ENCODE measurements around the gene RAPGEF3. TPM values are rescaled to one million over a fixed set of nuclear protein-coding genes. Genes with fewer than 3 reads are reported as not detected.
A peak's percentile ranks its signal among the peaks of the same experiment; 100 is the strongest.

The RAPGEF3 gene
- polyA plus RNA-seq, 2 donors, result 23.2 to 75.2 TPM

- Histone ChIP-seq H3K4me3 (ENCODE audit: low read depth in 1 of 2, low read length in 2 of 2) (no peak overlapping the region), H3K27ac (ENCODE audit: low read depth in 2 of 2, low read length in 1 of 2) (no peak overlapping the region), H3K27me3 (ENCODE audit: control insufficient read depth in 1 of 2, insufficient read depth in 2 of 2, low read length in 2 of 2) (no peaks in the 10 kb centered on the region), H3K36me3 (ENCODE audit: control insufficient read depth in 2 of 2, insufficient read depth in 2 of 2, low read length in 1 of 2) (no peaks in the 10 kb centered on the region), H3K4me1 (ENCODE audit: control insufficient read depth in 2 of 2, insufficient read depth in 2 of 2, low read length in 1 of 2) (peaks cover 8 to 21% of the 10 kb centered on the region in 2 donors), H3K9me3 (ENCODE audit: control insufficient read depth in 2 of 2, insufficient read depth in 1 of 2, low read depth in 1 of 2, low read length in 1 of 2) (no peaks in the 10 kb centered on the region)
- 76 to 81% methylated on average over 13 of the region's 13 CpGs for WGBS, 2 donors
These were observed 13.5 kb upstream of the RAPGEF3 start for GRCh38 chr12:47772094-47772660.

DNA sequence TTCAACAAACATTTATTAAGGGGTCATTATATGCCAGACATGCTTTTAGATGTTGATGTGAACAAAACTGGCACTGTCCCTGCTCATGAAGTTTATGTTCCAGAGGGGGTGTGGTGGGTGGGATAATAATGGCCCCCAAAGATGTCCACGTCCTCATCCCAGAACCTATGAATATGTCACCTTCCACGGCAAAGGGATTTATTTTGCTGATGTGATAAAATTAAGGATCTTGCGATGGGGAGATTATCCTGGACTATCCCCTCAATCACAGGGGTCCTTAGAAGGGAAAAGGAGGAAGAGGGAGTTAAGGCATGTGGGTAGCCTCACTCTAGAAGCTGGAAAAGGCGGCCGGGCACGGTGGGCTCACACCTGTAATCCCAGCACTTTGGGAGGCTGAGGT is 12.6 kb upstream of the RAPGEF3 start:
- Histone ChIP-seq H3K27me3 (ENCODE audit: control insufficient read depth in 1 of 2, insufficient read depth in 2 of 2, low read length in 2 of 2) (no peaks in the 10 kb centered on the region), H3K4me3 (ENCODE audit: low read depth in 1 of 2, low read length in 2 of 2) (no peak overlapping the region), H3K36me3 (ENCODE audit: control insufficient read depth in 2 of 2, insufficient read depth in 2 of 2, low read length in 1 of 2) (no peaks in the 10 kb centered on the region), H3K27ac (ENCODE audit: low read depth in 2 of 2, low read length in 1 of 2) (no peak overlapping the region), H3K4me1 (ENCODE audit: control insufficient read depth in 2 of 2, insufficient read depth in 2 of 2, low read length in 1 of 2) (peaks cover 6 to 16% of the 10 kb centered on the region in 2 donors), H3K9me3 (ENCODE audit: control insufficient read depth in 2 of 2, insufficient read depth in 1 of 2, low read depth in 1 of 2, low read length in 1 of 2) (no peaks in the 10 kb centered on the region)
- 90 to 91% methylated on average over 6 of the region's 6 CpGs for WGBS, 2 donors

DNA sequence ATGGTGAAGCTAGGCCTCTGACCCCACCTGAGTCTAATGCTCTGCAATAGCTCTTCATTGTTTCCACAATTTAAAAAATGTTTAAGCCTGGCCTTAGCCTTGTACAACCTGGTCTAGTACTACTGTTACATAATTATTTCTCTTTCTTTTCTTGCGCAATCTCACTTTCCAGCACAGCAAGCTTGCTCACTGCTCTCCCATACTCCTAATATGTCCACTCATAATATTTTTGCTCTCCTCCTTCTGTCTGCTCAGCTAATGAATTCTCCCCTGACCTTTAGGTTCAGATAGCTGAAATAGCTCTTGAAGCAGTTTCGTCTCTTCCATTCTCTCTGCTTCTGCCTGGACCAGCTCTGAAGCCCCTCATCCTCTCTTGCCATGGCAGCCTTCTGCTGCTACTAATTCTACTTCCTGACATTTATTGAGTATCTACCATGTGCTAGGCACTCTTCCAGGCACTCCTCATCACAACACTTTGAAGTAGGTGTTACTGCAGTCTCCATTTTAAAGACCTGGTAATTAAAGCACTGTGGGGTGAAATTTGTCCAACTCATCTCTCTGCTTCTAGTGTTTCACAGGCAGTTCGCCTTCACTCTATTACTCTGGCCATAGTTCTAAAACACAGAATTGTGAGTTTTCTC is 11.5 kb upstream of the RAPGEF3 start:
- no peaks in the 10 kb centered on the region for H3K27me3 ChIP-seq (ENCODE audit: control insufficient read depth in 1 of 2, insufficient read depth in 2 of 2, low read length in 2 of 2)
- H3K4me1 ChIP-seq (ENCODE audit: control insufficient read depth in 2 of 2, insufficient read depth in 2 of 2, low read length in 1 of 2), result peaks cover 2 to 8% of the 10 kb centered on the region in 2 donors
- 83 to 84% methylated on average over 3 of the region's 3 CpGs for WGBS, 2 donors

GRCh38 chr12:47769234-47770085 is 10.8 kb upstream of the RAPGEF3 start:
- WGBS, 2 donors, result 75 to 91% methylated on average over 4 of the region's 4 CpGs
- Histone ChIP-seq H3K4me1 (ENCODE audit: control insufficient read depth in 2 of 2, insufficient read depth in 2 of 2, low read length in 1 of 2) (peaks cover 0 to under 1% of the 10 kb centered on the region in 2 donors), H3K27me3 (ENCODE audit: control insufficient read depth in 1 of 2, insufficient read depth in 2 of 2, low read length in 2 of 2) (no peaks in the 10 kb centered on the region), H3K9me3 (ENCODE audit: control insufficient read depth in 2 of 2, insufficient read depth in 1 of 2, low read depth in 1 of 2, low read length in 1 of 2) (no peaks in the 10 kb centered on the region), H3K4me3 (ENCODE audit: low read depth in 1 of 2, low read length in 2 of 2) (no peak overlapping the region), H3K27ac (ENCODE audit: low read depth in 2 of 2, low read length in 1 of 2) (no peak overlapping the region), H3K36me3 (ENCODE audit: control insufficient read depth in 2 of 2, insufficient read depth in 2 of 2, low read length in 1 of 2) (no peaks in the 10 kb centered on the region)

More for the DNA sequence above, 11.5 kb upstream of the RAPGEF3 start:
- Histone ChIP-seq H3K27ac (ENCODE audit: low read depth in 2 of 2, low read length in 1 of 2) (peak overlapping the region in 1 of 2 donors; percentile 61), H3K4me3 (ENCODE audit: low read depth in 1 of 2, low read length in 2 of 2) (no peak overlapping the region), H3K9me3 (ENCODE audit: control insufficient read depth in 2 of 2, insufficient read depth in 1 of 2, low read depth in 1 of 2, low read length in 1 of 2) (no peaks in the 10 kb centered on the region), H3K36me3 (ENCODE audit: control insufficient read depth in 2 of 2, insufficient read depth in 2 of 2, low read length in 1 of 2) (no peaks in the 10 kb centered on the region)

DNA sequence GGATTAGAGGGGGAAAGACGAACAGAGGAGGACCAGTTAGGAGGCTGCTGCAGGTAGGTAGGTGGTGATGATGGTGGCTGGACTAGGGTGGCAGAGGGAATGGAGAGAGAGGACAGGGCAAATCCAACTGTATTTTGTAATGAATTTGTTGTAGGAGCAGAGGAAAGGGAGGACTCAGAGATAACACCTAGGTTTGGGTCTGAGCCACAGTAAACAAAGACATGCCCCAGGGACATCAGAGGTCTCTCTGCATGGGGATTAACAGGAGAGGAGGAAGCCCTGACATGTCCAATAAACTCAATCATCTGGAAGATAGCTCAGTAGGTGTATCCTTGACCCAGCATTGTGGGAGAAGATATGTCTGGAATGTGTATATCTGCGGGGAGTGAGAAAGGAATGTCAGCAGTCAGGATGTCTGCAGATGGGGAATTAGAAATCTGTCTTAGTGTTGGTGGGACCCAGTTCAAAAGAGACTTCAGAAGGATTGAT is 9.7 kb upstream of the RAPGEF3 start:
- 34 to 42% methylated on average over 2 of the region's 2 CpGs for WGBS, 2 donors
- Histone ChIP-seq H3K4me1 (ENCODE audit: control insufficient read depth in 2 of 2, insufficient read depth in 2 of 2, low read length in 1 of 2) (peaks cover 0 to 7% of the 10 kb centered on the region in 2 donors), H3K36me3 (ENCODE audit: control insufficient read depth in 2 of 2, insufficient read depth in 2 of 2, low read length in 1 of 2) (no peaks in the 10 kb centered on the region), H3K9me3 (ENCODE audit: control insufficient read depth in 2 of 2, insufficient read depth in 1 of 2, low read depth in 1 of 2, low read length in 1 of 2) (no peaks in the 10 kb centered on the region), H3K27ac (ENCODE audit: low read depth in 2 of 2, low read length in 1 of 2) (no peak overlapping the region), H3K4me3 (ENCODE audit: low read depth in 1 of 2, low read length in 2 of 2) (no peak overlapping the region), H3K27me3 (ENCODE audit: control insufficient read depth in 1 of 2, insufficient read depth in 2 of 2, low read length in 2 of 2) (no peaks in the 10 kb centered on the region)

- Histone ChIP-seq H3K36me3 (ENCODE audit: control insufficient read depth in 2 of 2, insufficient read depth in 2 of 2, low read length in 1 of 2) (no peaks in the 10 kb centered on the region), H3K27ac (ENCODE audit: low read depth in 2 of 2, low read length in 1 of 2) (no peak overlapping the region), H3K27me3 (ENCODE audit: control insufficient read depth in 1 of 2, insufficient read depth in 2 of 2, low read length in 2 of 2) (no peaks in the 10 kb centered on the region), H3K9me3 (ENCODE audit: control insufficient read depth in 2 of 2, insufficient read depth in 1 of 2, low read depth in 1 of 2, low read length in 1 of 2) (no peaks in the 10 kb centered on the region), H3K4me1 (ENCODE audit: control insufficient read depth in 2 of 2, insufficient read depth in 2 of 2, low read length in 1 of 2) (peaks cover 0 to 9% of the 10 kb centered on the region in 2 donors), H3K4me3 (ENCODE audit: low read depth in 1 of 2, low read length in 2 of 2) (no peak overlapping the region)
- WGBS, 2 donors, result 36 to 46% methylated on average over 4 of the region's 4 CpGs
These were observed 8.6 kb upstream of the RAPGEF3 start for GRCh38 chr12:47767216-47767724.

- 63 to 69% methylated on average over 5 of the region's 5 CpGs for WGBS, 2 donors
- Histone ChIP-seq H3K36me3 (ENCODE audit: control insufficient read depth in 2 of 2, insufficient read depth in 2 of 2, low read length in 1 of 2) (no peaks in the 10 kb centered on the region), H3K4me3 (ENCODE audit: low read depth in 1 of 2, low read length in 2 of 2) (no peak overlapping the region), H3K9me3 (ENCODE audit: control insufficient read depth in 2 of 2, insufficient read depth in 1 of 2, low read depth in 1 of 2, low read length in 1 of 2) (no peaks in the 10 kb centered on the region), H3K27me3 (ENCODE audit: control insufficient read depth in 1 of 2, insufficient read depth in 2 of 2, low read length in 2 of 2) (no peaks in the 10 kb centered on the region), H3K27ac (ENCODE audit: low read depth in 2 of 2, low read length in 1 of 2) (no peak overlapping the region), H3K4me1 (ENCODE audit: control insufficient read depth in 2 of 2, insufficient read depth in 2 of 2, low read length in 1 of 2) (peaks cover 0 to 9% of the 10 kb centered on the region in 2 donors)
These were observed 8.0 kb upstream of the RAPGEF3 start for GRCh38 chr12:47766502-47767215.

- Histone ChIP-seq H3K4me3 (ENCODE audit: low read depth in 1 of 2, low read length in 2 of 2) (no peak overlapping the region), H3K9me3 (ENCODE audit: control insufficient read depth in 2 of 2, insufficient read depth in 1 of 2, low read depth in 1 of 2, low read length in 1 of 2) (no peaks in the 10 kb centered on the region), H3K36me3 (ENCODE audit: control insufficient read depth in 2 of 2, insufficient read depth in 2 of 2, low read length in 1 of 2) (no peaks in the 10 kb centered on the region), H3K27ac (ENCODE audit: low read depth in 2 of 2, low read length in 1 of 2) (peak overlapping the region in 1 of 2 donors; percentile 69), H3K4me1 (ENCODE audit: control insufficient read depth in 2 of 2, insufficient read depth in 2 of 2, low read length in 1 of 2) (peaks cover 0 to 12% of the 10 kb centered on the region in 2 donors), H3K27me3 (ENCODE audit: control insufficient read depth in 1 of 2, insufficient read depth in 2 of 2, low read length in 2 of 2) (no peaks in the 10 kb centered on the region)
- 48 to 64% methylated on average over 8 of the region's 8 CpGs for WGBS, 2 donors
These were observed 5.0 kb upstream of the RAPGEF3 start for GRCh38 chr12:47763481-47764346.
